Activated CD4-positive, alpha-beta T cell treated with anti-CD3 and anti-CD28 coated beads for 36 hours (primary cell): Measurements from ENCODE around the gene IFT20. TPM values are rescaled to one million over a fixed set of nuclear protein-coding genes. Genes with fewer than 3 reads are reported as not detected.

Experiments
- ATAC-seq: fragments of 200-7000 bp; cut with Tn5 transposase; one replicate; pipeline ENCODE4 v1.10.0; 2021; ENCODE audit warnings: mild to moderate bottlenecking, moderate library complexity
- CTCF ChIA-PET: fragments of 350-600 bp; sonication (Branson Sonifier 250); formaldehyde crosslinking; loops from one replicate; lab custom pipeline; 2021; ENCODE audit warnings: antibody characterized with exemption; lab: Charles Lee
- POLR2A ChIA-PET: fragments of 350-600 bp; sonication (Branson Sonifier 250); formaldehyde crosslinking; loops from one replicate; lab custom pipeline; 2021; ENCODE audit warnings: antibody characterized with exemption, inconsistent platforms; lab: Charles Lee
- DNase-seq: peaks from one replicate; pipeline ENCODE4 v3.0.0-alpha.2; 2020
- H3K27ac Mint-ChIP-seq: one replicate; pipeline ENCODE4 v1.8.0; 2021; ENCODE audit warnings: mixed read lengths
- H3K27me3 Mint-ChIP-seq: one replicate; pipeline ENCODE4 v1.8.0; 2021; ENCODE audit warnings: mixed read lengths
- H3K36me3 Mint-ChIP-seq: one replicate; pipeline ENCODE4 v1.8.0; 2021; ENCODE audit warnings: low read depth, mixed read lengths
- H3K4me1 Mint-ChIP-seq: one replicate; pipeline ENCODE4 v1.8.0; 2021; ENCODE audit warnings: mixed read lengths
- H3K4me3 Mint-ChIP-seq: one replicate; pipeline ENCODE4 v1.8.0; 2021; ENCODE audit warnings: mild to moderate bottlenecking, moderate library complexity, mixed read lengths
- H3K9me3 Mint-ChIP-seq: one replicate; pipeline ENCODE4 v1.8.0; 2021; ENCODE audit warnings: low read depth, mixed read lengths
- intact Hi-C, 2 experiments: fragments of 100-400 bp; cut with DNase I in 1 of 2; cut with micrococcal nuclease in 1 of 2; formaldehyde crosslinking; loops; one replicate each; pipeline versions ENCODE4 v1.14.2 to v1.15.1; 2022 to 2024; cut with DNase I, micrococcal nuclease
- total RNA-seq, 2 experiments: library from RNA; stranded (reverse); gene quantifications; one replicate each; pipeline ENCODE4 v1.2.3, GENCODE V29; 2021

Gene IFT20, protein sequence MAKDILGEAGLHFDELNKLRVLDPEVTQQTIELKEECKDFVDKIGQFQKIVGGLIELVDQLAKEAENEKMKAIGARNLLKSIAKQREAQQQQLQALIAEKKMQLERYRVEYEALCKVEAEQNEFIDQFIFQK
- total RNA-seq, result 10 to 100 TPM; 12.9 to 17.3 TPM

GRCh38 chr17:28335201-28335958, at the start of gene IFT20, which contains the start of gene TNFAIP1:
IFT20 (minus strand) TSS chr17:28335472; CDS start chr17:28331985, 3,487 bp downstream.
TNFAIP1 (plus strand) TSS chr17:28335761; CDS start chr17:28339522, 3,761 bp downstream.
- H3K4me3 Mint-ChIP-seq, result peak within 1 kb of the TSS; percentile 96
- peaks cover 36% of the 10 kb centered on the region for H3K4me1 Mint-ChIP-seq
- intact Hi-C loops, result loop anchor here (1.0 to 10.0 kb wide), 13 partner anchors 16 to 881 kb away; partner anchors contain the start of genes POLDIP2 (in 2 of the 2), SARM1 (in 2 of the 2), TMEM97 (in 2 of the 2) and BLTP2 (in 1 of the 2)
- DNase-seq (peak; percentile 99), ATAC-seq (peak; percentile 97)
- ChIA-PET POLR2A (interaction anchor here (0.5 to 1.9 kb wide), 16 partner anchors 8 to 1255 kb away, joined by 3 to 39 read pairs (median 4); partner anchors contain the start of genes POLDIP2, RPL23A, SARM1 and SEBOX), CTCF (interaction anchor here (0.7 to 1.9 kb wide), 11 partner anchors 11 to 526 kb away, joined by 3 to 25 read pairs (median 4); partner anchors contain the start of genes ALDOC and POLDIP2)
- peak within 1 kb of the TSS; percentile 91 for H3K27ac Mint-ChIP-seq
- no peaks in the 10 kb centered on the region for H3K27me3 Mint-ChIP-seq
- H3K9me3 Mint-ChIP-seq, result no peaks in the 10 kb centered on the region
- peaks cover 10% of the 10 kb centered on the region for H3K36me3 Mint-ChIP-seq

- Mint-ChIP-seq H3K9me3 (no peaks in the 10 kb centered on the region), H3K36me3 (peaks cover 31% of the 10 kb centered on the region), H3K4me1 (peaks cover 17% of the 10 kb centered on the region), H3K27ac (peak overlapping the region; percentile 73), H3K27me3 (peaks cover 11% of the 10 kb centered on the region), H3K4me3 (peak overlapping the region; percentile 86)
- intact Hi-C loops, result loop anchor here (2.0 to 5.0 kb wide), 2 partner anchors 32 to 48 kb away; partner anchors contain the start of genes IFT20 (in 1 of the 2) and TNFAIP1 (in 1 of the 2)
- ATAC-seq (peak; percentile 17), DNase-seq (peak; percentile 26)
- CTCF ChIA-PET, result interaction anchor here (1.2 to 1.8 kb wide), 4 partner anchors 12 to 166 kb away, joined by 3 to 5 read pairs (median 4); partner anchors contain the start of gene POLDIP2
- POLR2A ChIA-PET, result no interaction called here
Measured at GRCh38 chr17:28385037-28385400, 49.7 kb upstream of the IFT20 start.

DNA sequence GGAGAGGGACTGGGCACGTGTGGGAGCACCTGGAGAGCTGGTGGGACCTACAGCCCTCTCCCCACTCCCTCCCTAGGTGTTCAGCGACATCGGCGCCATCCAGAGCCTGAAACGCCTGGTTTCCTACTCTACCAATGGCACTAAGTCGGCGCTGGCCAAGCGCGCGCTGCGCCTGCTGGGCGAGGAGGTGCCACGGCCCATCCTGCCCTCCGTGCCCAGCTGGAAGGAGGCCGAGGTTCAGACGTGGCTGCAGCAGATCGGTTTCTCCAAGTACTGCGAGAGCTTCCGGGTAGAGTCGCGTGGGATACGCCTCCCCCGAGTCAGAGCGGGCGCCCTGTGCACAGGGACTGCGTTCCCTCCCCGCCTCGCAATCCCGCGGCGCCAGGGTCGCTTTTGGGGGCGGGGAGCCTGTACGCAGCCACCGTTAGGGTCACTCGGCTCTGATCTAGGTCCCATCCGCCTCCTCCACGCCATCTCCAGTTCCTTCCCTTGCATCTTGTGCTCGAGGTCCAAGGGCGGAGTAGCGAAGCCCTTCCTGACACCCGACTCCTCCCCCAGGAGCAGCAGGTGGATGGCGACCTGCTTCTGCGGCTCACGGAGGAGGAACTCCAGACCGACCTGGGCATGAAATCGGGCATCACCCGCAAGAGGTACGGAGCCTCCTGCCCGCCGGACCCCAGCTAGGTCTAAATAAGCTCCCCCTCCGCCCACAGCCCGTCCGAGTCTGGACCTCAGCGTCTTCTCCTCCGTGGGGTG, 49.2 kb upstream of the IFT20 start:
- Mint-ChIP-seq H3K27me3 (peaks cover 11% of the 10 kb centered on the region), H3K9me3 (no peaks in the 10 kb centered on the region), H3K4me1 (peaks cover 17% of the 10 kb centered on the region), H3K36me3 (peaks cover 29% of the 10 kb centered on the region), H3K4me3 (peak overlapping the region; percentile 86), H3K27ac (peak overlapping the region; percentile 73)
- POLR2A ChIA-PET, result no interaction called here
- ATAC-seq, result peak; percentile 93
- peak; percentile 85 for DNase-seq
- CTCF ChIA-PET, result interaction anchor here (0.9 to 1.8 kb wide), 6 partner anchors 11 to 167 kb away, joined by 3 to 5 read pairs (median 4); partner anchors contain the start of genes IFT20, POLDIP2 and TNFAIP1
- intact Hi-C loops, result loop anchor here (1.0 to 5.0 kb wide), 6 partner anchors 13 to 65 kb away; partner anchors contain the start of genes IFT20 (in 2 of the 2), POLDIP2 (in 2 of the 2), TNFAIP1 (in 2 of the 2) and SARM1 (in 1 of the 2)

- peak; percentile 67 for DNase-seq
- peaks cover 11% of the 10 kb centered on the region for H3K27me3 Mint-ChIP-seq
- intact Hi-C loops, result no loop called here
- H3K27ac Mint-ChIP-seq, result no peak overlapping the region
- POLR2A ChIA-PET, result no interaction called here
- H3K9me3 Mint-ChIP-seq, result no peaks in the 10 kb centered on the region
- H3K4me1 Mint-ChIP-seq, result peaks cover 17% of the 10 kb centered on the region
- no peak overlapping the region for H3K4me3 Mint-ChIP-seq
- CTCF ChIA-PET, result interaction anchor here (0.7 to 1.7 kb wide), 3 partner anchors 22 to 27 kb away, joined by 3 to 4 read pairs (median 3); partner anchors contain the start of gene POLDIP2
- H3K36me3 Mint-ChIP-seq, result peaks cover 19% of the 10 kb centered on the region
- no peak for ATAC-seq
Measured at GRCh38 chr17:28381141-28381825, 46.0 kb upstream of the IFT20 start.

DNA sequence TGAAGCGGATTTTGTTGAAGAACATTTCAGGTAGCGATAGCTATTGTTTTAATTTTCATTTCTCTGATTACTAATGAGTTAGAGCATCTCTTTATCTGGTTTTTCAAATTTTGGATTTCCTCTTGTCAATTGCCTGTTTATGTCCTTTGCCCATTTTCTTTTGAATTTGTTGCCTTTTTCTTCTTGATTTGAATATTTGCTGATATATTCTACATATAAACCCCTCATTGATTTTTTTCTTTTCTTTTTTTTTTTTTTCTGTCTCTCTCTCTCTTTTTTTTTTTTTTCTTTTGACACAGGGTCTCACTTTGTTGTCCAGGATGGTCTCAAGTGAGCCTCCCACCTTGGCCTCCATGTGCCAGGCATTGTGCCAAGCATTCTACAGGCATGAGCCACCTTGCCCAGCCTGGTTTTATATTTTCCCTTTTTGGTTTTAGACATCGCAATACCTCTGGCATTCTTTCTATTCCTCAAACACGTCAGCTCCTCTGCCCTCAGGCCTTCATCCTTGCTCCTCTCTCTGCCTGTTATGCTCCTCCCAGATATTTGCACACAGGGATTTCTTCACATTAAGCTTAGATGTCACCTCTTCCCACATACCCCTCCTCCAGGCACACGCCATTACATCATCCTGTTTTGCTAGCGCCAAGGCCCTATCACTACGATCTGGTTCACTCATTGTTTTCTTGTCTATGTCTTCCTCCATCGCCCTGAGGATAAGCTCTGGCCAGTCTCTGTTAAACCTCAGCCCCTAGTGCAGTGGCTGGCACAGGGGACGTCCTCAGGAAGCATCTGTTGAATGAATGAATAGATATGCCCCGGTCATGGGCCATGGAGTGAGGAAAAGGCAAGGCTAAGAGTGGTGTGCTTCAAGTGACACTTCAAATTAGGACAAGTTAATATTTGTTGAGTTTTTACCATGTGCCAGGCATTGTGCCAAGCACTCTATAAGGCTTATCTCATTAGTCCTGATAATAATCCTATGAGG, 44.8 kb upstream of the IFT20 start:
- intact Hi-C loops, result no loop called here
- peaks cover 11% of the 10 kb centered on the region for H3K27me3 Mint-ChIP-seq
- ChIA-PET POLR2A (no interaction called here), CTCF (interaction anchor here (0.5 to 1.7 kb wide), 3 partner anchors 23 to 117 kb away, joined by 3 to 4 read pairs (median 3); partner anchors contain the start of gene POLDIP2)
- DNase-seq (no peak), ATAC-seq (no peak)
- H3K27ac Mint-ChIP-seq, result no peak overlapping the region
- H3K4me1 Mint-ChIP-seq, result peaks cover 13% of the 10 kb centered on the region
- peaks cover 15% of the 10 kb centered on the region for H3K36me3 Mint-ChIP-seq
- H3K4me3 Mint-ChIP-seq, result no peak overlapping the region
- no peaks in the 10 kb centered on the region for H3K9me3 Mint-ChIP-seq

DNA sequence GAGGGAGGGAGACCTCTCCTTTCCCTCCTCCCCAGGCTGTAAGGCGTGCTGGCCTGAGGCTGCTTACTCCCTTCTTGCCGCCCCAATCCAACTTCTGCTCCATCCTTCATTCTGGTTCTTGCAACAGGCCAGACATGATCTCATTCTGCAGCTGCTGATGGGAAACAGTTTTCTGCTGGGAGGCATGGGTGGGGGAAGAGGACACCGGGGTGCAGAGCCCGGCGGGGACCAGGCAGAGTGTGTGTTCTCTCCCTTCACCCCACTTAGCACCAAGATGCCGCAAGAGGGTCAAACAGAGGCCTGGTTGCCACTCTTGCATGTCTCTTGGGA, 37.6 kb upstream of the IFT20 start:
- DNase-seq (no peak), ATAC-seq (no peak)
- Mint-ChIP-seq H3K4me3 (peak overlapping the region; percentile 76), H3K36me3 (peaks cover 7% of the 10 kb centered on the region), H3K27ac (peak overlapping the region; percentile 63), H3K9me3 (no peaks in the 10 kb centered on the region), H3K27me3 (no peaks in the 10 kb centered on the region), H3K4me1 (peaks cover 22% of the 10 kb centered on the region)
- POLR2A ChIA-PET, result interaction anchor here (0.6 kb wide), 1 partner anchor 9 kb away, joined by 3 read pairs; no protein-coding TSS in a partner anchor
- CTCF ChIA-PET, result interaction anchor here (0.8 to 2.4 kb wide), 3 partner anchors 12 to 122 kb away, joined by 3 to 7 read pairs (median 3); no protein-coding TSS in a partner anchor
- intact Hi-C loops, result loop anchor here in 1 of 2 experiments (1.0 kb wide), 1 partner anchor 179 kb away; the partner anchor contains the start of gene UNC119

GRCh38 chr17:28372203-28372944, 37.1 kb upstream of the IFT20 start:
- H3K27ac Mint-ChIP-seq, result peak overlapping the region; percentile 63
- peak overlapping the region; percentile 76 for H3K4me3 Mint-ChIP-seq
- peaks cover 7% of the 10 kb centered on the region for H3K36me3 Mint-ChIP-seq
- ATAC-seq (peak; percentile 2), DNase-seq (peak; percentile 63)
- CTCF ChIA-PET, result interaction anchor here (1.4 to 2.4 kb wide), 2 partner anchors 15 to 44 kb away, joined by 5 to 7 read pairs; partner anchors contain the start of gene POLDIP2
- intact Hi-C loops, result loop anchor here in 1 of 2 experiments (1.0 kb wide), 1 partner anchor 180 kb away; the partner anchor contains the start of gene UNC119
- no peaks in the 10 kb centered on the region for H3K9me3 Mint-ChIP-seq
- no peaks in the 10 kb centered on the region for H3K27me3 Mint-ChIP-seq
- POLR2A ChIA-PET, result interaction anchor here (1.4 to 1.5 kb wide), 2 partner anchors 15 to 37 kb away, joined by 5 read pairs; partner anchors contain the start of genes IFT20, POLDIP2 and TNFAIP1
- peaks cover 22% of the 10 kb centered on the region for H3K4me1 Mint-ChIP-seq

DNA sequence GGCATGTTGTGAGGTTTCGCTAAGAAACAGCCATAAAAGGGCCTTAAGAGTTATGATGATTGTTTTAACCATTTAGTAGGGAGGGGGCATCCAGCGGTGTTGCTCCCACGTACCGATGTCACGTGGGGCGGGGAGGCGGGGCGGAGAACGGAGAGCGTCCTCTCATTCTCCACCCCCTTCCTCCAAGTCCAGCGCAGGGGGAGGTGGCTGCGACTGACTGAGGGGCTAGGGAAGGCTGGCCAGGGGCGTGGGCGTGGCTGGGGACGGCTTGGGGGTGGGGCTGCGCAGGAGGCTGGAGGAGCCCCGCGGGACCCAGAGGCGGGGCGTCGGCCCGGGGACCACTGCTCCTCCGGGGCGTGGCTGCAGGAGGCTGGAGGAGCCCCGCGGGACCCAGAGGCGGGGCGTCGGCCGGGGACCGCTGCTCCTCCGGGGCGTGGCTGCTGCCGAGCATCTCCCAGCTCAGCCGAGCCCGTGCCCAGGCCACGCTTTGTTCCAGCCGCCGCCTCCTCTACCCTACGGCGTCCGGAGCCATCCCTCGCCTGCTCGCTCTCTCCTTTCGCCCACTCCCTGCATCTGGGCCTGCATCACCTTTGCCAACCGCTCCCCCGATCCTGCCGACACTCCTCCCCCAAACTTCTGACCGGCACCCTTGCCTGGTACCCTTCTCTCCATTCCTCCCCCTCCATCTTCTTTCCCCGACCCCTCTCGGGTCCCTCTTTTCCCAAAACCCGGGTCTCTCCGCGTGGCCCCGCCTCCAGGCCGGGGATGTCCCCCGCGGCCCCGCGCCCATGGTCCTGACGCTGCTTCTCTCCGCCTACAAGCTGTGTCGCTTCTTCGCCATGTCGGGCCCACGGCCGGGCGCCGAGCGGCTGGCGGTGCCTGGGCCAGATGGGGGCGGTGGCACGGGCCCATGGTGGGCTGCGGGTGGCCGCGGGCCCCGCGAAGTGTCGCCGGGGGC, 36.3 kb upstream of the IFT20 start, which contains the start of gene SARM1:
TSS of gene SARM1 (plus strand) at position 450 of the 958 bp plus-strand sequence. CDS start at position 789, 339 bp downstream.
- H3K4me1 Mint-ChIP-seq, result peaks cover 22% of the 10 kb centered on the region
- intact Hi-C loops, result loop anchor here (1.0 to 2.0 kb wide), 10 partner anchors 13 to 579 kb away; partner anchors contain the start of genes IFT20 (in 2 of the 2), POLDIP2 (in 2 of the 2), TNFAIP1 (in 2 of the 2) and PHF12 (in 1 of the 2)
- H3K27ac Mint-ChIP-seq, result peak within 1 kb of the TSS; percentile 86
- H3K36me3 Mint-ChIP-seq, result peaks cover 7% of the 10 kb centered on the region
- DNase-seq (peak; percentile 95), ATAC-seq (peak; percentile 95)
- H3K4me3 Mint-ChIP-seq, result peak within 1 kb of the TSS; percentile 76
- H3K9me3 Mint-ChIP-seq, result no peaks in the 10 kb centered on the region
- ChIA-PET POLR2A (interaction anchor here (0.6 to 1.5 kb wide), 3 partner anchors 14 to 107 kb away, joined by 5 read pairs; partner anchors contain the start of genes IFT20, POLDIP2 and TNFAIP1), CTCF (interaction anchor here (0.8 to 2.4 kb wide), 4 partner anchors 14 to 45 kb away, joined by 3 to 7 read pairs (median 4); partner anchors contain the start of gene POLDIP2)
- no peaks in the 10 kb centered on the region for H3K27me3 Mint-ChIP-seq
